Left lung (tissue), 10 donors: ENCODE measurements around the gene LMOD1. TPM values are rescaled to one million over a fixed set of nuclear protein-coding genes. Genes with fewer than 3 reads are reported as not detected.
A peak's percentile ranks its signal among the peaks of the same experiment; 100 is the strongest.

ENCODE experiments used
- ATAC-seq: fragments of 200-7000 bp; cut with Tn5 transposase; one replicate; pipeline ENCODE4 v1.9.1; 2020; ENCODE audit warnings: moderate library complexity
- DNase-seq, 4 donors: peaks; one replicate each; pipeline ENCODE4 v3.0.0-alpha.2; 2013 to 2020
- H3K27ac ChIP-seq, 2 donors: fragments of 200-600 bp; sonication (generic) in 1 of 2; one replicate each; pipeline versions ENCODE4 v1.5.0 to v1.8.0; 2020 to 2021
- H3K27me3 ChIP-seq, 2 donors: fragments of 200-600 bp; sonication (generic) in 1 of 2; one replicate each; pipeline versions ENCODE4 v1.5.0 to v1.8.0; 2020 to 2021
- H3K36me3 ChIP-seq, 2 donors: fragments of 200-600 bp; sonication (generic) in 1 of 2; one replicate each; pipeline versions ENCODE4 v1.5.0 to v1.8.0; 2020 to 2021
- H3K4me1 ChIP-seq, 2 donors: fragments of 200-600 bp; one replicate each; pipeline ENCODE4 v1.8.0; 2021
- H3K4me3 ChIP-seq, 2 donors: fragments of 200-600 bp; sonication (generic) in 1 of 2; one replicate each; pipeline versions ENCODE4 v1.5.0 to v1.8.0; 2020 to 2021; ENCODE audit warnings: mild to moderate bottlenecking in 1 of 2
- H3K9me3 ChIP-seq, 2 donors: fragments of 200-600 bp; sonication (generic) in 1 of 2; one replicate each; pipeline versions ENCODE4 v1.5.0 to v1.8.0; 2020 to 2021
- intact Hi-C, 2 donors: fragments of 100-400 bp; cut with DNase I; formaldehyde crosslinking; loops; one replicate each; pipeline versions ENCODE4 v1.11.2 to v1.14.2; 2022
- polyA plus RNA-seq, 6 donors: library from polyadenylated mRNA; unstranded; fragments of 120-200 nt; gene quantifications; one replicate each; pipeline ENCODE4 v1.2.1, GENCODE V29; 2013; ENCODE audit not compliant: insufficient read length in 6 of 6
- total RNA-seq, 2 donors: library from RNA; stranded (reverse); fragmentation: NEBNext Ultra II Directional; extraction: Animal tissue kit (Norgen Biotek cat#: 25700); gene quantifications; one replicate each; pipeline ENCODE4 v1.2.1, GENCODE V29; 2021
- TF ChIP-seq, protein P1 (sequence below), 2 donors: fragments of 200-600 bp; sonication (generic) in 1 of 2; IDR thresholded peaks; one replicate each; pipeline versions ENCODE4 v1.5.0 to v1.8.0; 2021; ENCODE audit warnings: antibody characterized with exemption in 2 of 2
- donor health status: DM: no; HTN: yes; CAD: no.
- donor health status: DM: no; HTN: no; CAD: no.

The LMOD1 gene
- total and polyA plus RNA-seq, 8 donors, result 3.3 to 20.8 (median 5.1) TPM

- peaks cover 0 to 46% of the 10 kb centered on the region in 2 donors for H3K27me3 ChIP-seq
These were observed 60.1 kb downstream of the LMOD1 start for GRCh38 chr1:201886103-201886885.

DNA sequence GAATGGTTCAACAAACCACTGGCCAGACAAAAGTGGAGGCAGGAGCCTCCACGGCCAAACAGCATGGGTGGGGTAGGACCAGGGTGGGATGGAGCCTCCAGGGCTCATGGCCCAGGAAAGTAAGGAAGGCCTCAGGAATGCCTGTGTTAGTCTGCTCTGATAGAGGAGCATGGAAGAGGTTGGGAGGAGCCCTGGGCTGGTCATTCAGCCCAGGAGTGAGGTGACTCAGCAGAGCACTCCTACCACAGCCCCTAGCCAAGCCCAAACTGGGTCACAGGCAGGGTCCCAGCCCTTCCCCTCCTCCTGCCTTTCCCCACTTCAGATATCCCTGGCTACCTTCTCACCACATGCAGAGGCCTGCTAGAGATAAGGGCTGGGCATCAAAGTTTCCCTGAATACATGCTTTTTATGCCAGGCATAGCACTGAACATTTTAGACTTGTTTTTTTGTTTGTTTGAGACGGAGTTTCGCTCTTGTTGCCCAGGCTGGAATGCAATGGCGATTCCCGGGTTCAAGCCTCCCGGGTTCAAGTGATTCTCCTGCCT is 60.7 kb downstream of the LMOD1 start:
- TF ChIP-seq, protein P1, sequence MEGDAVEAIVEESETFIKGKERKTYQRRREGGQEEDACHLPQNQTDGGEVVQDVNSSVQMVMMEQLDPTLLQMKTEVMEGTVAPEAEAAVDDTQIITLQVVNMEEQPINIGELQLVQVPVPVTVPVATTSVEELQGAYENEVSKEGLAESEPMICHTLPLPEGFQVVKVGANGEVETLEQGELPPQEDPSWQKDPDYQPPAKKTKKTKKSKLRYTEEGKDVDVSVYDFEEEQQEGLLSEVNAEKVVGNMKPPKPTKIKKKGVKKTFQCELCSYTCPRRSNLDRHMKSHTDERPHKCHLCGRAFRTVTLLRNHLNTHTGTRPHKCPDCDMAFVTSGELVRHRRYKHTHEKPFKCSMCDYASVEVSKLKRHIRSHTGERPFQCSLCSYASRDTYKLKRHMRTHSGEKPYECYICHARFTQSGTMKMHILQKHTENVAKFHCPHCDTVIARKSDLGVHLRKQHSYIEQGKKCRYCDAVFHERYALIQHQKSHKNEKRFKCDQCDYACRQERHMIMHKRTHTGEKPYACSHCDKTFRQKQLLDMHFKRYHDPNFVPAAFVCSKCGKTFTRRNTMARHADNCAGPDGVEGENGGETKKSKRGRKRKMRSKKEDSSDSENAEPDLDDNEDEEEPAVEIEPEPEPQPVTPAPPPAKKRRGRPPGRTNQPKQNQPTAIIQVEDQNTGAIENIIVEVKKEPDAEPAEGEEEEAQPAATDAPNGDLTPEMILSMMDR (IDR thresholded peaks at IDR 0.05), result no peak
- intact Hi-C loops, result loop anchor here in 1 of 2 donors (10.0 kb wide), 1 partner anchor 89 kb away; no protein-coding TSS in a partner anchor

More at GRCh38 chr1:201886103-201886885, 60.1 kb downstream of the LMOD1 start:
- no peak for DNase-seq
- Histone ChIP-seq H3K4me3 (no peak overlapping the region), H3K4me1 (peaks cover 21 to 48% of the 10 kb centered on the region in 2 donors), H3K36me3 (no peaks in the 10 kb centered on the region), H3K9me3 (no peaks in the 10 kb centered on the region), H3K27ac (no peak overlapping the region)
- ATAC-seq, result no peak
- TF ChIP-seq, protein P1 (IDR thresholded peaks at IDR 0.05), result no peak
- intact Hi-C loops, result loop anchor here in 1 of 2 donors (10.0 kb wide), 1 partner anchor 89 kb away; no protein-coding TSS in a partner anchor

GRCh38 chr1:201884425-201884824 is 61.9 kb downstream of the LMOD1 start:
- no peak overlapping the region for H3K4me3 ChIP-seq
- no peaks in the 10 kb centered on the region for H3K9me3 ChIP-seq
- DNase-seq, result no peak
- TF ChIP-seq, protein P1 (IDR thresholded peaks at IDR 0.05), result no peak
- H3K4me1 ChIP-seq, result peaks cover 17 to 45% of the 10 kb centered on the region in 2 donors
- no peaks in the 10 kb centered on the region for H3K36me3 ChIP-seq
- peaks cover 0 to 33% of the 10 kb centered on the region in 2 donors for H3K27me3 ChIP-seq
- no peak for ATAC-seq
- intact Hi-C loops, result loop anchor here (5.0 to 10.0 kb wide), 2 partner anchors 90 to 93 kb away; no protein-coding TSS in a partner anchor
- H3K27ac ChIP-seq, result no peak overlapping the region

More for the DNA sequence above, 60.7 kb downstream of the LMOD1 start:
- Histone ChIP-seq H3K27me3 (peaks cover 0 to 45% of the 10 kb centered on the region in 2 donors), H3K9me3 (no peaks in the 10 kb centered on the region), H3K36me3 (no peaks in the 10 kb centered on the region), H3K4me3 (no peak overlapping the region), H3K4me1 (peaks cover 21 to 48% of the 10 kb centered on the region in 2 donors), H3K27ac (no peak overlapping the region)
- ATAC-seq (peak; percentile 54), DNase-seq (peak in 2 of 4 donors; percentile 60 to 71)

- TF ChIP-seq, protein P1 (IDR thresholded peaks at IDR 0.05), result no peak
- Histone ChIP-seq H3K4me1 (peaks cover 12 to 39% of the 10 kb centered on the region in 2 donors), H3K27me3 (peaks cover 0 to 27% of the 10 kb centered on the region in 2 donors), H3K36me3 (no peaks in the 10 kb centered on the region), H3K9me3 (no peaks in the 10 kb centered on the region), H3K27ac (no peak overlapping the region), H3K4me3 (no peak overlapping the region)
- DNase-seq (no peak), ATAC-seq (no peak)
- intact Hi-C loops, result loop anchor here (5.0 to 10.0 kb wide), 2 partner anchors 91 to 94 kb away; no protein-coding TSS in a partner anchor
These were observed 62.6 kb downstream of the LMOD1 start for GRCh38 chr1:201883786-201884185.

GRCh38 chr1:201883266-201883665 is 63.1 kb downstream of the LMOD1 start:
- H3K36me3 ChIP-seq, result no peaks in the 10 kb centered on the region
- intact Hi-C loops, result loop anchor here (5.0 to 10.0 kb wide), 2 partner anchors 92 to 94 kb away; no protein-coding TSS in a partner anchor
- DNase-seq (no peak), ATAC-seq (no peak)
- no peak overlapping the region for H3K4me3 ChIP-seq
- H3K9me3 ChIP-seq, result no peaks in the 10 kb centered on the region
- peaks cover 0 to 22% of the 10 kb centered on the region in 2 donors for H3K27me3 ChIP-seq
- H3K27ac ChIP-seq, result no peak overlapping the region
- TF ChIP-seq, protein P1 (IDR thresholded peaks at IDR 0.05), result no peak
- peaks cover 12 to 35% of the 10 kb centered on the region in 2 donors for H3K4me1 ChIP-seq
